GM19238 (cell line): ENCODE results near the gene CLDN34.

Experiments used
- DNase-seq: peaks from one replicate; pipeline ENCODE4 v3.0.0; 2011; ENCODE audit warnings: low spot score; ENCODE audit not compliant: insufficient read length

Gene CLDN34, protein sequence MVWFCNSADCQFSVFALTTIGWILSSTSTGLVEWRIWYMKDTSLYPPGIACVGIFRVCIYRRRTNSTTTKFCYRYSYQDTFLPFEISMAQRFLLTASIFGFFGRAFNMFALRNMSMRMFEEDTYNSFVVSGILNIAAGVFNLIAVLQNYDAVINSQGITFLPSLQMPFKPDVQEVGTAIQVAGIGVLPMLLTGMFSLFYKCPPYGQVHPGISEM

DNA sequence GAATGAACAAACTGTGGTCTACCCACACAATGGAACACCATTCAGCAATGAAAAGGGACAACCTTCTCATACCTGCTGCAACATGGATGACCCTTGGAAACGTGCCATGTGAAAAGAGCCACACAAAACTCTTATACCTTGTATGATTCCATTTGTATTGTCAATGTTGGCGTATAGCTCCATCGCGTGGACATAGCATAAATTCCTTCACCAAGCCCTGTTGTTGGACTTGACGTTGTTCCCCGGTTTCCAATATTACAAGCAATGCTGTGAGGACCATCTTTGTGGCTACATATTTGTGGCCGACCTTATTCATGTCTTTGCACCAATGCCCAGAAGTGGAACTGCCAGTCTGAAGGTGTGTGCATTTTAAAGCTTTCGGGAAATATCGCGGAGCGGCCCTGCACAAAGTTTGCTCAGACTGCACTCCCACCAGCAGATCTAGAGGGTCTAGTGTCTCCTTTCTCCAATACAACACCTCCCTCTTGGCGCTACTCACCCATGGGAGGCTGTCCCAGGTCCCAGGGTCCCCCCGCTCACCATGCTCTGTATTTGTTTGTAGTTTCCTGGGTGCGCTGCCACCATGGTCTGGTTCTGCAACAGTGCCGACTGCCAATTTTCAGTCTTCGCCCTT lies at the start of gene CLDN34:
CLDN34 (plus strand) TSS at position 584 of the 634 bp plus-strand sequence; CDS start at position 584, 0 bp downstream.
- no peak for DNase-seq

DNA sequence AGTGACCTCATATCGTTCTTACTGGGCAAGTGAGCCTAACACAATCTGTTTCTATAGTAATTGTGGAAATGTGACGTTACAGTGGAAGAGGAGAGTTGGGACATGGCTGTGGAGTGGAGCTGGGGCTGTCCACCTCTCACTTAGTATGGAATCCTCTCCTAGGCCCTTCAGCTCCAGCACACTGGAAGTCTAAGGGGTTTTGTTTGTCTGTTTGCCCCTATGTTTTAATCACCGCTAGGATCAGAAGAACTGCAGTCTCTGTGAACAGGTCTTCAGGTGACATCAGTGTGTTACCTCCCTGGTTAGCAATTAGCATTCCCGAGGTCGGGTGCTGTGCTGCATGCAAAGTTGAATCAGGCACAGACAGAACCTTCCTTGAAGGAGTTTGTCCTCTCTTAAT lies 49.3 kb upstream of the CLDN34 start:
- DNase-seq = no peak

DNA sequence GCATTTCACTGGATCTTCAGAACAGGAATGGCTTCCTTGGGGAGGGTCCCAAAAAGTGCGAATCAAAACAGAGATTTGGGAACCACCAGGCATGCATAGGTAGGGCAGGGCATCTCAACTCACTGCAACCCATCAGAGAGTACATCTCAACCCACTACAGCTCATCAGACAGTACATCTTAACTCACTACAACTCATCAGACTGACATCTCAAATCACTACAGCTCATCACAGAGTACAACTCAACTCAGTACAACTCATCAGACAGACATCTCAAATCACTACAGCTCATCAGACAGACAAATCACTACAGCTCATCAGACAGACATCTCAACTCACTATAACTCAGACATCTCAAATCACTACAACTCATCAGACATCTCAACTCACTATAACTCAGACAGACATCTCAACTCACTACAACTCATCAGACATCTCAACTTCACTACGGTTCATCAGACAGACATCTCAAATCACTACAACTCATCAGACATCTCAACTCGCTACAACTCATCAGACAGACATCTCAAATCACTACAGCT lies 47.5 kb upstream of the CLDN34 start:
- DNase-seq = no peak

DNA sequence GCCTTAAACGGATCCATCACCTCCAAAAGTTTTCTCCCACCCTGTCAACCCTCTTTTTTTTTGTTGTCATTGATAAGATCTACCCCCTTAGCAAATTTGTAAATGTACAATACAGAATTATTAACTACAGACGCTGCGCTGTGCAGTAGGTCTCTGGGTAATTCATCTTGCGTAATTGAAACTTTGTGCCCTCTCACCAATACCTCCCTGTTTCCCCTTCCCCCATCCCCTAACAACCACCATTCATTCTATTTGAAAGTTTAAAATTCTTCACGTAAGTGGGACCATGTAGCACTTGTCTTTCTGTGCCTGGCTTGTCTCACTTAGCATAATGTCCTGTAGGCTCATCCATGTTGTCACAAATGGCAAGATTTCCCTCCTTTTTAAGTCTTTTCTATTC lies 45.8 kb upstream of the CLDN34 start:
- no peak for DNase-seq

DNA sequence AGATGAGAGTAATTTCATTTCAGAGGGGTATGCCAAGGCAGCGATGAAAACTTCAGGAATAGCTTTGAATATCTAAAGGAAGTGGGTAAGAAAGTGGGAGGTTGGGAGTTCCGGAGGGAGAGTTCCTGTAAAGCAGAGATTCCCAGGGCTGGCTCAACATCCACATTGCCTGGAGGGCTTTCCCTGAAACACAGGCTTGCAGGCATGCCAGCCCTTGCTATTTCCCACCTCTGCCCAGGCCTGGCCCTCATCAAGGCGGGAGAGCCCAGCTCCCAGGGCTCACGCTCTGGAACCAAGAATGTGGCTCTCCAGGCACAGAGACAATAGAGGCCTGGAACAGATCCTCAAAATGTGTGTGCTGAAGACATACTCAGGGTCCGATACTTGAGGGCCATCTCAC lies 43.8 kb upstream of the CLDN34 start:
- DNase-seq = no peak

DNA sequence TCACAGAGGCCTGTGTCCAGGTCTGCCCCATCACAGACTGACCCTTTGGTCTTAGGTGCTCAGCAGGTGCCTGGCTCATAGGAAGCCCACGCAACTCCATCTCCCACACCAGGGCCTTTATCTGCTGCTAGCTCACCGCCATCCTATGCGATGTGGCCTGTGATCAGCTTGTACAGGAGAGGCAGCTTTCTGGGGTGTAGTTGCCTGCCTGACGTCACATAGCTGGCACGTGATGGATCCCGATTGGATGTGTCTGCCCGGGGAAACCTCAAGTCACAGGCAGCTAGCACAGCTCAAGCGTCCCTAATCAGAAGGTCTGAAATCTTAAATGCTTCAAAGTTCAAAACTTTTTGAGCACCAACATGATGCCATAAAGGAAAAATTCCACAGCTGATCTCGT lies 41.2 kb upstream of the CLDN34 start:
- no peak for DNase-seq

DNA sequence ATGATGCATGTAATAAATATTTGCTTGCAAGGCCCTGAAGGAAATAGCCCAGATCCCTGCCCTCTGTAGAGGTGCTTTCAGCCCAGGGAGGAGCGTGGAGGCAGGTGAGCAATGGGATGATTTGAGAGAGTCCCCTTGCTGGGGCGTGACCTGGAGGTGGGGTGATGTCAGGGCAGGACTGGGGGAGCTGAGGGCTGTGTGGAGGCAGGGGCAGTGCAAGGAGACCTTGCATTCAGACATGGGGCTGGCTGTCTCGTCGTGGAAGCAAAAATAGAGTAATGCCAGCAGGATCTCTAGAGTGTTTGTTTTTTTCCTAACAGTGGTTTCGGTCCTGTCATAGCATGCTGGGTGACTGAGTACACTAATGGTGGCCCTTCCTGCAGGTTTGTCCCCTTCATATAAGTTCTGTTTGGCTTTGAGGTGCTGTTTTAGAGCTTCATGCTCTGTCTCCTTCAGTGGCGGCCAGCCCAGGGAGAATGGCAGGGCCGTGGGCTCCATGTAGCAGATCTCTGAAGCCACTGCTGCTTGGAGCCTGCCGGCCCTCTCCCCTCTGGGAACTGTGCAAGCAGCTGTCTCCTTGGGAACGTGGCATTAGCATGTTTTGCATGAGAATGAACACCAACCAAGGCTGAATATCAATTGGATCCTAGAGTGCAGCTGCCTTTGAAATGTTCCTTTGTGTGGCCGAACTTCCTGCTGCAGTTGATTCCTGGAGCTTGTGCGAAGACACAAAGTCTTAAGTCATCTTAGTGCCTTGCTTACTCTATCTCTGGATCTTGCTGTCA lies 39.3 kb upstream of the CLDN34 start:
- DNase-seq = no peak

DNA sequence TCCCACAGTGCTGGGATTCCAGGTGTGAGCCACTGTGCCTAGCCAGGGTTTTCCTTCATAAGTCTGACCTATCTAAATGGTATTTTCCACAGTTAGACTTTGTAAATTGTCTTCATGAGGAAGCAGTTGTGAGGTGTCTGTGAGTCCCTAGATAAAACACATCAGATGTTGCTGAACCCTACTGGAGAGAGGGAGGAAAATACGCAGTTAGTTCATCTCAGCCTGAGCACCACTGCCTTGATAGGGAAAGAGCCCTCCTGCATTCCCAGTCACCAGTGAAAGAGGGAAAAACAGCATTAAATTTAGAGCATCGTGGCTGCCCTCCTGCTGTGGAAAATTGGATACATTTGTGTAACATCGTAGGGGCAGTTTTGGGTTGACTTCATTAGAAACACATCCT lies 31.7 kb upstream of the CLDN34 start:
- DNase-seq = no peak

DNA sequence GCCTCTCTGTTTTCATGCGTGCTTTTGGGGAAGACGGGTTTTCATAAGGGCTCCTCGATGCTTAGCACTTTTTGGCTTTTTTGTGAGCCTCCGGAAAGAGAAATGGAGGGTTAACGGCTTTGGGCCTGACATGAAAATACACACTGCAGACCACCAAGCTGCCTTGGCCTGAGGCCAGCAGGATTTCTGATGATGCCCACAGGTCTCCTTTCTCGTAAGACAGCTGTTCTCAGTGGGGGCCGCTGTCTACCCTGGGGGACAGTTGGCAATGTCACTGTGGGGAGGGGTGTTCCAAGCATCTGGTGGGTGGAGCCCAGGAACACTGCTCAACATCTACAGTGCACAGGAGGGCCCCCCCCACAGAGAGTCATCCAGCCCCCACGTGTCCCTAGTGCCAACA lies 29.4 kb upstream of the CLDN34 start:
- no peak for DNase-seq

DNA sequence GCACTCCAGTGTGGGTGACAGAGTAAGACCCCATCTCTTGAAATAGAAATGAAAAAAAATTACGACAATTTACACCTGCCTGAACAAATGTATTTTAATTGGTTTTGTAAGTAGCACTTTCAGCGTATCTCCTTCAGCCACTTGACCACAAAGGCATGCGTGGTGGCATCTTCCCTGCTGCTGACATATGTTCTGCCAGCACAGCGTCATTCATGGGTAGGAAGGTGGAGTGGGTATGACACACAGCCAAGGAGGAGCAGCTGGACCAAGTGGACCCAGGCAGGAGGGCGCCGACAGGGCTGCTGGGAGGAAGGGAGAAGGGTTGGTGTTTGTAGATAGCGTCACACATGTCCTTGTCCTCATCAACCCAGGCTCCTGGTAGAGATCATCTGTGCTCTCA lies 28.6 kb upstream of the CLDN34 start:
- no peak for DNase-seq

DNA sequence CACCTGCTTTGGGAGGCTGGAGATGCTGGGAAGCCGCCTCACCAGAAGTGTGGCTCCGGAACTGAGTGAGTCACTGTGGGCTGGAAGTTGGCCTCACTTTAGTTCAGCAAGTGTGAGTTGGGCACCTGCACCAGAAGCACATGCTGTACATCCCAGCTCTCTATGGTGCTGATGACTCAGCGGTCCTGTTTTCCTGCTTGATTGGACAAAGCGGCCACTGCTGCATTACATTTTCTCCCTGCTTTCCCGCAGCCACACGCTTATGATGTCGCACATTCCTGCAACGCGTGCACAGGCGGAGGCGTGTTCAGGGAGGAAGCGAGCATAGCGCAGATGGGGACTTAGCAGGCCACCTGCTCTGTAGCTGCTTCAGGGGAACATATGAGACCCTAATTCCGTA lies 26.7 kb upstream of the CLDN34 start:
- no peak for DNase-seq

DNA sequence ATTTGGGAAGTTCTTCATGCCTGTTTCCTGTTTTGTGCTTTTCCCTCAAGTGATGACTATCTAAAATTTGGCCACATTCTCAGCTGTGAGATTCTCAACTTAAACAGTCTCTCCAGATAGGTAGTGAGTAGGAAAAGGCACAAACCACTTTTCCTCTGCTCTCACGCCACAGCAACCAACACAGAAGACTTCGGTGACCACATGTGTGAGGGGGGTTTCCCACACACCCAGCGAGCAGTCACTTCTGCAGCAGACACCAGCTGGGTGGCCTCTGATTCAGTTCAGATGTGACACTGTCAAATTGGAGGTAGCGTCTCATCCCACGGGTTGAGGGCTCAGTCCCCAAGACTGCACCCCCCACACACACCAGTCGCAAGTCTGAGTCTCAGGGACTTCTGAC lies 25.1 kb upstream of the CLDN34 start:
- peak; percentile 18 for DNase-seq

DNA sequence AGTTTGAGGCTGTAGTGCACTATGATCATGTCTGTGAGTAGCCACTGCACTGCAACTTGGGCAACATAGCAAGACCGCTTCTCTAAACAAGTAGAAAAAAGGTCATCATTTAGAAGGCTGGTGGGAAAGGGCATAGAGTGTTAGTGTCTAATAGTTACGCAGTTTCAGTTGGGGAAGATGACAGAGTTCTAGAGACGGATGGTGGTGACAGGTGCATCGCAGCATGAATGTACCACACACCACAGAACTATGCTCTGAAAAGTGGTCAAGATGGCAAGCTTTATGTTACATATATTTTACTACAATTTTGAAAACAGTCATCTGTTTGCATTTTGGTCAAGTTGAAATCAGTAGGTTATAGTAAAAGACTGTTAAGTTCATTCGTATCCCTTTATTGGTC lies 23.7 kb upstream of the CLDN34 start:
- no peak for DNase-seq

DNA sequence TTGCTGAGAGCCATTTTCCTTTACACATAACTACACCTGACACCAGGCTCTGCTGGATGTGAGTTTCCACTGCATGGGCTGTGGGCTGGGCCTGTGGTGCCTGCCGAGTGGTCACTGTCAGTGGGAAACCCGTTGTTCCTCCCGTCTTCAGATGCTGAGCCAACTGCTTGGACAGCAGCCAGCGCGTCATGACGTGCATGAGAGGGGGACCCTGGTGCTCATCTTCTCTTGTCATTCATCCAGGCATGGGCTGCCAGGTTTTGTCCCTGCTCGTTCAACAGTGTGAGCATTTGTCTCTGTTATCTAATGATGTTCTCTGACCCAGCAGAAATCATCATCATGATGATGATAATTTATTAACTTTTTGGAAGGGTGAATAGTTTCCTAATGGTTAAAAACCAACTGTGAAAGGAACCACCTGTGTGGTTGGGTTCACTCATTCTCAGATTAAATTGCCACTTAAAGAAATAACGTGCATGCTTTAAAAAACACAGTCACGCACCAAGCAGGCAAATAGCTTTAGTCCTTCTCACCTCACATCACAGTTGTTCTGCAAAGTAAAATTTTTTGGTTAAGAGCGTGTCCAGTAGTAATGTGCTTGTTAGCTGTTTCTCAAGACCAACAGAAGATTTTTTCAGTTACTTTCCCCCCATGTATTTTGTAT lies 19.9 kb upstream of the CLDN34 start:
- no peak for DNase-seq

DNA sequence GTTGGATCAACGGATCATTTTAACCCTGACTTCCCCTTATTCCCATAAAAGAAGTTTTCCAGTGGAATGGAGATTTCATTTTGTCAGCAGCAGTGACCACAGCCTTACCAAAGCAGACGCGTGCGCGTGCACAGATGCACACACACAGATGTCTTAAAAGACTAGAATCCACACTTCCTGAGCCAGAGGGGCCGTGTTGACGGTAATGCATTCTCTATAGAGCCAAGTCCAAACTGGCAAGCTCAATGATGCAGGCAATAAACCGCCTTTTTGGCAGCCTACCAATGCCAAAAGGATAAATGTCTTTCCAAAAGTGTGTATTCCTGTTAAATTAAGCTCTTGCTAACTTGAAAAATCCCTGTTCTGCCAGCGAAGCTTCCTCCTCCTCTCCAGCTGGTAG lies 18.8 kb upstream of the CLDN34 start:
- DNase-seq = no peak

DNA sequence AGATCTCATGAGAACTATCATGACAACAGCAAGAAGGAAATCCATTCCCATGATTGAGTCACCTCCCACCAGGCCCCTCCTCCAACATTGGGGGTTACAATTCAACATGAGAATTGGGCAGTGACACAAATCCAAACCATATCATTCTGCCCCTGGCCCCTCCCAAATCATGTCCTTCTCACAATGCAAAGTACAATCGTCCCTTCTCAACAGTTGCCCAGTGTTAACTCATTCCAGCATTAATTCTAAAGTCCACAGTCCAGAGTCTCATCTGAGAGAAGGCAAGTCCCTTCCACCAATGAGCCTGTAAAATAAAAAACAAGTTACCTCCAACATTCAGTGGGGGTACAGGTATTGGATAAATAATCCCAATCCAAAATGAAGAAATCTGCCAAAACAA lies 14.9 kb upstream of the CLDN34 start:
- no peak for DNase-seq

DNA sequence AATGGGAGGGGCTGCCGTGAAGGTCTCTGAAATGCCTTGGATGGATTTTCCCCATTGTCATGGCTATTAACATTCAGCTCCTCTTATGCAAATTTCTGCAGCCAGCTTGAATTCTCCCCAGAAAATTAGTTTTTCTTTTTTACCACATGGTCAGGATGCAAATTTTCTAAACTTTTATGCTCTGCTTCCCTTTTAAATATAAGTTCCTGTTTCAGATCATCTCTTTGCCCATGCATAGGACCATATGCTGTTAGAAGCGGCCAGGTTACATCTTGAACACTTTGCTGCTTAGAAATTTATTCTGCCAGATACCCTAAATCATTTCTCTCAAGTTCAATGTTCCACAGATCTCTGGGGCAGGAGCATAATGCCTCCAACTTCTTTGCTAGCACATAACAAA lies 13.8 kb upstream of the CLDN34 start:
- DNase-seq = no peak

DNA sequence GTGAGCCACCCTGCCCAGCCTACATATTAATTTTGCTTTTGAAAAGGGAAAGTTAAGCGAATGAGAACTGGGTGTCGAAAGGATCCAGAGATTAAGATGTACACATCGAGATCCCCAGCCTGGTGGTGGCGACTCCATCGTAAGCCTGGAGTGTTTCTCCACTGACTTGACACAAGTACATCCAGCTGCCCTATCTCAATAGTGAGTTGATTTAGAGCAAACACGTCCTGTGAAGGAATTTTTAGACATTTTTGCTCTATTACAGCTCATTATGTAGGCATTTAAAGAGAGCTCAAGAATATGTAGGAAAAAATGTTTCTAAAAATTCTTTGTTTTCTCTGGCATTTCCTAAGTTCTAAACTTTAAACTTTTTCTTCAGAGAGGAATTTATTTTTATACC lies 11.7 kb upstream of the CLDN34 start:
- no peak for DNase-seq

DNA sequence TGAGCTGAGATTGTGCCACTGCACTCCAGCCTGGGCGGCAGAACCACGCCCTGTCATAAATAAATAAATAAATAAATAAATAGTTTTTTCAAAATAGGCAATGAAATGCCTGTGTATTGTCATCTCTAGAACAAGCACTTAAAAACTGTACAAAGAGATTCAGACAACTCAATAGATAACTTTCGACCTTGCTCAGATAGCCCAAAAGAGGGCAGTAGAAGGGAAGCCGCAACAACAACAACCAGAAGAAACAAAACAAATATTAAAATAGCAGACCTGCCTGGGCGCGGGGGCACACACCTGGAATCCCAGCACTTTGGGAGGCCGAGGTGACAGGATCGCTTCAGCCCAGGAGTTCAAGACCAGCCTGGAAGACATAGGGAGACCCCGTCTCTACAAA lies 9.4 kb upstream of the CLDN34 start:
- DNase-seq = no peak

DNA sequence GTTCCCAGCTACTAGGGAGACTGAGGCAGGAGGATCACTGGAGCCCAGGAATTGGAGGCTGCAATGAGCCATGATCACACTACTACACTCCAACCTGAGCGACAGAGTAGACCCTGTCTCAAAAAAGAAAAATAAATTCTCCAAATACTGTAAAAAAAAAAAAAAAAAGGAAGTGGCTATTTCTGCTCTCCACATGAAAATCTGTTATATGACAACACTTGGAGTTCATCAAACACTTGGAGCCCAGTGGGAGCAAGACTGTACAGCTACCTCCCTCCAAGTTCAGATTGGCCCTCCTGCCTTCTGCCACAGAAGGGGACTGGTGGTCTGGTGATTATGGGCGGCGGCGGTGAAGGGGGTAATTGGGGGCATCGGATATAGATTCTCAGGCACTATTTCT lies 9.0 kb upstream of the CLDN34 start:
- no peak for DNase-seq

DNA sequence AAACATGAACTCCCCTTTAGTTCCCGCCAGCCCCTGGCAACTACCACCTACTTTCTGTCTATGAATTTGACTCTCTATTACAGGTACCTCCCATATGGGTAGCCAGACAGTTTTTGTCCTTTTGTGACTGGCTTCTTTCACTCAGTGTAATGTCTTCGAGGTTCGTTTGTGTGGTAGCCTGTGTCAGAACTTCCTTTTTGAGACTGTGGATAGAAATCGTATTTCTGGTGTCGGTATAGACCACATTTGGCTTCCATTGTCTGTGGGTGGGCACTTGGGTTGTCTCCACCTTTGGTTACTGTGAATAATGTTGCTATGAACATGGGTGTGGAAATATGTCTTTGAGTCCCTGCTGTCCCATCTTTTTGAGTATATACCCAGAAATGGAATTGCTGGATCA lies 5.4 kb upstream of the CLDN34 start:
- no peak for DNase-seq

DNA sequence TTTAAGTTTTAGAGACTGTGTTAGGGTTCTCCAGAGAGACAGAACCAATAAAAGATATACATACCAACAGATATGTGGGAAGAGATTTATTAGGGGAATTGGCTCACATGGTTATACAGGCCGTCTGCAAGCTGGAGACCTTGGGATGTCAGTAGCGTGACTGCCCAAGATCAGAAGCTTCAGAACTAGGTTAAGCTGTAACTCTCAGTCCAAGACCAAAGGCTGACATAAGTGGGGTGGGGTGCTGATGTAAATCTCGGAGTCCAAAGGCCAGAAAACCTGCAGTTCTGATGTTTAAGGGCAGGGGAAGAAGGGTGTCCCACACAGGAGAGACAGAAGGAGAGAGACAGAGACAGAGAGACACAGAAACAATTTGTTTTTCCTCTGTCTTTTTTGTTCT lies 10.5 kb downstream of the CLDN34 start:
- no peak for DNase-seq
